ENCODE measurements around the gene SLC28A1. TPM values are rescaled to one million over a fixed set of nuclear protein-coding genes. Genes with fewer than 3 reads are reported as not detected.

The SLC28A1 gene
- total and polyA plus RNA-seq, 2 of the 4 experiments (the other 2 are of a cell fraction): not detected

GRCh38 chr15:84883466-84883865, 996 bp upstream of the SLC28A1 start:
- no peak overlapping the region for H3K27ac ChIP-seq (ENCODE audit: insufficient read depth, low read length)
- no peak overlapping the region for H4K91ac ChIP-seq (ENCODE audit: insufficient read depth, low read depth, low read length)
- H3K56ac ChIP-seq (ENCODE audit: extremely low read depth, insufficient read depth, low read length): no peak overlapping the region
- no peak overlapping the region for H3K23ac ChIP-seq (ENCODE audit: low read depth, low read length)
- H3K36me3 ChIP-seq (ENCODE audit: control insufficient read depth, insufficient read depth, low read length): no peaks in the 10 kb centered on the region
- in situ Hi-C loops (cut with MboI; ENCODE audit: low sequenced_read_pairs): no loop called here
- CTCF ChIA-PET: no interaction called here
- H4K20me1 ChIP-seq (ENCODE audit: insufficient read depth, low read length): no peaks in the 10 kb centered on the region
- BruUV-seq (replicated peaks): no TSS peak
- no peaks in the 10 kb centered on the region for H3K9me3 ChIP-seq (ENCODE audit: control insufficient read depth, insufficient read depth, low read length)
- H2BK20ac ChIP-seq (ENCODE audit: low read depth, low read length): no peak overlapping the region
- WGBS, 2 experiments (ENCODE audit: extremely low coverage in 2 of 2, insufficient read length in 1 of 2): 90% methylated on average over 1 of the region's 6 CpGs; no CpG with 5 or more reads in 1 of the 2 experiments
- TF ChIP-seq RCOR1 (IDR thresholded peaks at IDR 0.05; ENCODE audit: insufficient replicate concordance, low read length) (no peak), SMC3 (IDR thresholded peaks at IDR 0.05; ENCODE audit: low read depth, low read length) (no peak), CEBPB (IDR thresholded peaks at IDR 0.05; ENCODE audit: low read depth, low read length) (no peak), CTCF (conservative IDR thresholded peaks at IDR 0.05; ENCODE audit: low read depth, low read length) (no peak), CHD1 (IDR thresholded peaks at IDR 0.05; ENCODE audit: low read depth, low read length) (no peak), NFE2L2 (IDR thresholded peaks at IDR 0.05; ENCODE audit: low read depth, low read length) (no peak), RFX5 (IDR thresholded peaks at IDR 0.05; ENCODE audit: low read depth, low read length) (no peak), BHLHE40 (IDR thresholded peaks at IDR 0.05; ENCODE audit: low read depth, low read length) (no peak), POLR2A (IDR thresholded peaks at IDR 0.05; ENCODE audit: low read depth, low read length) (no peak), MAZ (IDR thresholded peaks at IDR 0.05; ENCODE audit: borderline replicate concordance, low read depth, low read length) (no peak), FOS (IDR thresholded peaks at IDR 0.05; ENCODE audit: low read depth, low read length) (no peak), MAFK (IDR thresholded peaks at IDR 0.05; ENCODE audit: low read depth, low read length) (no peak), MXI1 (IDR thresholded peaks at IDR 0.05; ENCODE audit: borderline replicate concordance, low read depth, low read length) (no peak), RAD21 (IDR thresholded peaks at IDR 0.05; ENCODE audit: low read length) (no peak)
- no peak overlapping the region for H3K4me2 ChIP-seq (ENCODE audit: low read depth, low read length)
- H3K9ac ChIP-seq (ENCODE audit: low read depth, low read length): no peak overlapping the region
- ATAC-seq (ENCODE audit: low read depth) (no peak), DNase-seq (no peak)
- H4K8ac ChIP-seq (ENCODE audit: low read depth in 2 of 2, low read length in 2 of 2): no peak overlapping the region
- no peak overlapping the region for H3K18ac ChIP-seq (ENCODE audit: low read depth, low read length)
- no peaks in the 10 kb centered on the region for H3K79me1 ChIP-seq (ENCODE audit: low read depth in 1 of 2, low read length in 2 of 2)
- dilution Hi-C loops (cut with HindIII; ENCODE audit: low sequenced_read_pairs, unreplicated experiment): no loop called here
- no peak overlapping the region for H2AK9ac ChIP-seq (replicated peaks; ENCODE audit: low read depth, low read length, poor library complexity)
- no peak overlapping the region for H2AFZ ChIP-seq (replicated peaks; ENCODE audit: low read length, poor library complexity)
- no peak overlapping the region for H2BK15ac ChIP-seq (ENCODE audit: low read depth, low read length)
- H3K4me3 ChIP-seq (ENCODE audit: insufficient read depth, low read depth, low read length): no peak overlapping the region
- H3K27me3 ChIP-seq (ENCODE audit: control insufficient read depth, insufficient read depth, low read length): peaks cover 34% of the 10 kb centered on the region
- H2AK5ac ChIP-seq (ENCODE audit: low read depth, low read length): no peak overlapping the region
- H4K5ac ChIP-seq (ENCODE audit: low read depth, low read length): no peak overlapping the region
- no peaks in the 10 kb centered on the region for H3K9me1 ChIP-seq (ENCODE audit: insufficient read depth, low read length)
- POLR2A ChIA-PET (ENCODE audit: unreplicated experiment): no interaction called here
- no peak overlapping the region for H2BK120ac ChIP-seq (ENCODE audit: low read depth, low read length)
- H3K4me1 ChIP-seq (ENCODE audit: control insufficient read depth, insufficient read depth, low read length): no peaks in the 10 kb centered on the region
- H3K4ac ChIP-seq (ENCODE audit: low read depth, low read length): no peak overlapping the region
- no peak overlapping the region for H2BK5ac ChIP-seq (ENCODE audit: low read depth, low read length, poor library complexity, severe bottlenecking)
- H3K14ac ChIP-seq (replicated peaks; ENCODE audit: low read depth, low read length): no peak overlapping the region
- intact Hi-C loops (cut with micrococcal nuclease): no loop called here
